K562 (cell line): ENCODE measurements around the gene UROD. TPM values are rescaled to one million over a fixed set of nuclear protein-coding genes. Genes with fewer than 3 reads are reported as not detected.
A peak's percentile ranks its signal among the peaks of the same experiment; 100 is the strongest.

Experiments used
- ADNP ChIP-seq: fragments of 200-800 bp; sonication (Bioruptor generic); IDR thresholded peaks from 2 replicates; pipeline ENCODE4 v1.6.1; 2016; ENCODE audit warnings: missing genetic modification characterization, missing compliant biosample characterization
- ARID1B ChIP-seq: fragments of 450-650 bp; IDR thresholded peaks from 2 replicates; pipeline ENCODE4 v1.6.1; 2016; ENCODE audit warnings: antibody characterized with exemption, mild to moderate bottlenecking, inconsistent platforms
- ATF1 ChIP-seq, 2 experiments: fragments of 450-650 bp in 1 of 2; IDR thresholded peaks; 2 replicates each; pipeline ENCODE4 v1.6.1; 2016; ENCODE audit warnings: missing compliant biosample characterization in 1 of 2, missing genetic modification characterization in 1 of 2
- BCOR ChIP-seq: fragments of 450-650 bp; IDR thresholded peaks from 2 replicates; pipeline ENCODE4 v1.6.1; 2016
- BRD4 ChIP-seq: fragments of 200-600 bp; sonication (generic); IDR thresholded peaks from 2 replicates; pipeline ENCODE4 v1.6.1; 2017; ENCODE audit warnings: inconsistent platforms
- CBFA2T2 ChIP-seq: fragments of 450-650 bp; conservative IDR thresholded peaks from 2 replicates; pipeline ENCODE4 v1.6.1; 2017; ENCODE audit warnings: mild to moderate bottlenecking
- CREM ChIP-seq: IDR thresholded peaks from 2 replicates; pipeline ENCODE4 v1.6.1; 2014; ENCODE audit warnings: antibody characterized with exemption, low read depth
- DPF2 ChIP-seq: fragments of 450-650 bp; IDR thresholded peaks from 2 replicates; pipeline ENCODE4 v1.6.1; 2016
- EP400 ChIP-seq: fragments of 450-650 bp; IDR thresholded peaks from 2 replicates; pipeline ENCODE4 v1.6.1; 2017; ENCODE audit warnings: antibody characterized with exemption, mild to moderate bottlenecking, moderate library complexity
- FOXK2 ChIP-seq, 2 experiments: fragments of 450-650 bp; IDR thresholded peaks in 1 of 2; conservative IDR thresholded peaks in 1 of 2; 2 replicates each; pipeline ENCODE4 v1.6.1; 2016; ENCODE audit warnings: low read depth in 2 of 2, mild to moderate bottlenecking in 1 of 2
- HDAC1 ChIP-seq, 2 experiments: fragments of 450-650 bp; IDR thresholded peaks; 2 replicates each; pipeline ENCODE4 v1.6.1; 2016 to 2017; ENCODE audit warnings: inconsistent platforms in 1 of 2, mild to moderate bottlenecking in 1 of 2, moderate library complexity in 1 of 2
- HMG20A ChIP-seq: fragments of 450-650 bp; formaldehyde crosslinking; conservative IDR thresholded peaks from 2 replicates; pipeline ENCODE4 v1.4.0; 2020; ENCODE audit warnings: mild to moderate bottlenecking, mixed read lengths
- KDM1A ChIP-seq, 2 experiments: fragments of 450-650 bp; IDR thresholded peaks; 2 replicates each; pipeline ENCODE4 v1.6.1; 2016; ENCODE audit warnings: mild to moderate bottlenecking in 2 of 2
- KLF16 ChIP-seq: IDR thresholded peaks from 2 replicates; pipeline ENCODE4 v1.6.1; 2016; ENCODE audit warnings: antibody characterized with exemption
- KLF6 ChIP-seq: fragments of 250-450 bp; sonication (Bioruptor Pico); IDR thresholded peaks from 2 replicates; pipeline ENCODE4 v1.4.0; 2020; ENCODE audit warnings: mild to moderate bottlenecking, moderate library complexity, borderline replicate concordance
- MAFG ChIP-seq: fragments of 450-650 bp; conservative IDR thresholded peaks from 2 replicates; pipeline ENCODE4 v1.6.1; 2016; ENCODE audit warnings: missing genetic modification characterization, missing compliant biosample characterization
- MAFK ChIP-seq: IDR thresholded peaks from 2 replicates; pipeline ENCODE4 v1.6.1; 2011; ENCODE audit warnings: low read length, improper control_type of control experiment
- MTA1 ChIP-seq: fragments of 450-650 bp; IDR thresholded peaks from 2 replicates; pipeline ENCODE4 v1.6.1; 2017; ENCODE audit warnings: borderline replicate concordance
- PURB ChIP-seq: sonication (generic); formaldehyde crosslinking; IDR thresholded peaks from 2 replicates; pipeline ENCODE4 v1.9.0; 2021; ENCODE audit warnings: low read depth, mild to moderate bottlenecking, missing genetic modification reagents
- SMARCA4 ChIP-seq: fragments of 450-650 bp; IDR thresholded peaks from 2 replicates; pipeline ENCODE4 v1.6.1; 2016
- SRSF1 ChIP-seq: fragments of 200-400 bp; formaldehyde crosslinking; IDR thresholded peaks from 2 replicates; pipeline ENCODE4 v1.6.1; 2017; ENCODE audit warnings: mild to moderate bottlenecking, low read depth, low read length, moderate library complexity
- TBL1XR1 ChIP-seq, 2 experiments: IDR thresholded peaks; 2 replicates each; pipeline ENCODE4 v1.6.1; 2012; ENCODE audit warnings: improper control_type of control experiment in 2 of 2, low read length in 2 of 2, mild to moderate bottlenecking in 1 of 2
- THRB ChIP-seq: fragments of 450-650 bp; formaldehyde crosslinking; conservative IDR thresholded peaks from 2 replicates; pipeline ENCODE4 v1.4.0; 2022; ENCODE audit warnings: mild to moderate bottlenecking, missing genetic modification characterization
- ZBTB1 ChIP-seq: sonication (generic); formaldehyde crosslinking; IDR thresholded peaks from 2 replicates; pipeline ENCODE4 v1.8.1; 2023; ENCODE audit warnings: missing genetic modification reagents, low read depth, mild to moderate bottlenecking, borderline replicate concordance
- ZBTB17 ChIP-seq: fragments of 450-650 bp; formaldehyde crosslinking; IDR thresholded peaks from 2 replicates; pipeline ENCODE4 v1.4.0; 2020; ENCODE audit warnings: mild to moderate bottlenecking
- ZKSCAN1 ChIP-seq: fragments of 150-350 bp; IDR thresholded peaks from 2 replicates; pipeline ENCODE4 v1.6.1; 2016; ENCODE audit warnings: low read depth, low read length
- ZNF134 ChIP-seq: fragments of 250-450 bp; sonication (Bioruptor Pico); conservative IDR thresholded peaks from 2 replicates; pipeline ENCODE4 v1.4.0; 2020
- ZNF232 ChIP-seq: sonication (generic); formaldehyde crosslinking; IDR thresholded peaks from 2 replicates; pipeline ENCODE4 v1.8.0; 2022; ENCODE audit warnings: mild to moderate bottlenecking, missing genetic modification reagents
- ZNF518B ChIP-seq: fragments of 250-450 bp; sonication (Bioruptor Pico); IDR thresholded peaks from 2 replicates; pipeline ENCODE4 v1.5.0; 2021; ENCODE audit warnings: mild to moderate bottlenecking, moderate library complexity
- ZNF766 ChIP-seq: fragments of 200-800 bp; sonication (Bioruptor generic); conservative IDR thresholded peaks from 2 replicates; pipeline ENCODE4 v1.6.1; 2016; ENCODE audit warnings: missing genetic modification characterization, missing compliant biosample characterization
- polyA plus RNA-seq, 8 experiments: library from polyadenylated mRNA; depleted of rRNA in 4 of 8; stranded (reverse) in 5 of 8; unstranded in 3 of 8; fragments of >200 nt; fragmentation: Nextera tagmentation in 2 of 8; fragmentation: Illumina TruSeq in 1 of 8; extraction: Ambion mirVana in 2 of 8; extraction: Trizol in 1 of 8; gene quantifications; 2 replicates each; pipeline versions ENCODE4 v1.2.1 to v1.2.3, GENCODE V29; 2011 to 2014; ENCODE audit warnings: inconsistent platforms in 1 of 8, missing spikeins in 1 of 8
- total RNA-seq, 7 experiments: library from RNA; depleted of rRNA in 6 of 7; stranded (reverse); fragments of >200 nt in 6 of 7; fragmentation: Illumina TruSeq in 2 of 7; extraction: Trizol in 2 of 7; gene quantifications; 2 replicates each; pipeline versions ENCODE4 v1.2.1 to v1.2.3, GENCODE V29; 2011 to 2021; ENCODE audit warnings: low replicate concordance in 1 of 7

UROD gene
- total and polyA plus RNA-seq, 9 of the 15 experiments (the other 6 are each of a cell fraction or from before 2014, with no cell fraction given), result 533 to 2,933 (median 1,100) TPM

- TF ChIP-seq ZNF518B (CRISPR knock-in tag) (no peak), ZNF766 (CRISPR knock-in tag) (peak; percentile 86), MTA1 (no peak), ZNF232 (CRISPR knock-in tag) (no peak), CBFA2T2 (peak; percentile 81), BCOR (peak; percentile 15; the same call in 1 of the 2 replicates), ADNP (0 out of 2 replicates have a peak, but pooled peaks have one; percentile 51), ARID1B (peak; percentile 91), CREM (0 out of 2 replicates have a peak, but pooled peaks have one; percentile 15), SRSF1 (no peak), KLF6 (CRISPR knock-in tag) (no peak), EP400 (peak; percentile 10; the same call in 1 of the 2 replicates), MAFG (tag) (peak; percentile 74), ZNF134 (no peak), THRB (CRISPR knock-in tag) (no peak), HDAC1 (IDR thresholded peaks at IDR 0.05) (peak in 1 of 2 experiments; percentile 82; a peak in 2 of 4 replicates), ZBTB1 (CRISPR knock-in tag) (no peak), ZBTB17 (CRISPR knock-in tag) (no peak), PURB (CRISPR knock-in tag) (no peak), FOXK2 (conservative IDR thresholded peaks at IDR 0.05 in 1 of 2, IDR thresholded peaks at IDR 0.05 in 1 of 2; ENCODE audit: low read depth in 2 of 2) (0 out of 4 replicates have a peak, but pooled peaks of 1 of the 2 experiments have one; percentile 18), BRD4 (no peak), KDM1A (IDR thresholded peaks at IDR 0.05) (peak; percentile 92 to 95), ZKSCAN1 (no peak), KLF16 (peak; percentile 80), ATF1 (CRISPR knock-in tag; IDR thresholded peaks at IDR 0.05) (no peak), ATF1 (tag; IDR thresholded peaks at IDR 0.05) (0 out of 2 replicates have a peak, but pooled peaks have one; percentile 20), TBL1XR1 (IDR thresholded peaks at IDR 0.05; ENCODE audit: low read length in 2 of 2) (peak in 1 of 2 experiments; percentile 88; a peak in 3 of 4 replicates), MAFK (peak; percentile 51; the same call in 1 of the 2 replicates), HMG20A (no peak), SMARCA4 (peak; percentile 91), DPF2 (peak; percentile 91)
These were observed 25.4 kb downstream of the UROD start (continued) for GRCh38 chr1:45037456-45037855.
